ENCODE measurements around the gene ZNF135.
A peak's percentile ranks its signal among the peaks of the same experiment; 100 is the strongest.

ZNF135 gene

GRCh38 chr19:58059003-58059670 lies at the start of gene ZNF135:
ZNF135 (plus strand) TSS chr19:58059282; CDS start chr19:58060003, 721 bp downstream.
- DNase-seq: peak; percentile 52

- DNase-seq: no peak
These were observed 49.8 kb upstream of the ZNF135 start for GRCh38 chr19:58009301-58009665.

- DNase-seq: peak; percentile 73
These were observed 49.3 kb upstream of the ZNF135 start for GRCh38 chr19:58009666-58010301.

- no peak for DNase-seq
These were observed 48.6 kb upstream of the ZNF135 start for GRCh38 chr19:58010507-58010906.

GRCh38 chr19:58014141-58014540 lies 44.9 kb upstream of the ZNF135 start:
- no peak for DNase-seq

GRCh38 chr19:58020129-58020528 lies 39.0 kb upstream of the ZNF135 start:
- no peak for DNase-seq

GRCh38 chr19:58021541-58022282 lies 37.4 kb upstream of the ZNF135 start:
- peak; percentile 60 for DNase-seq

- no peak for DNase-seq
These were observed 36.8 kb upstream of the ZNF135 start for GRCh38 chr19:58022283-58022660.

- DNase-seq: no peak
These were observed 34.4 kb upstream of the ZNF135 start for GRCh38 chr19:58024661-58025060.

GRCh38 chr19:58033741-58034476 lies 25.2 kb upstream of the ZNF135 start, which contains the start of gene ZSCAN1:
ZSCAN1 (plus strand) TSS chr19:58034025; CDS start chr19:58037837, 3,812 bp downstream.
- DNase-seq: peak; percentile 17

- DNase-seq: no peak
These were observed 24.6 kb upstream of the ZNF135 start for GRCh38 chr19:58034477-58034793.

- DNase-seq: no peak
These were observed 23.2 kb upstream of the ZNF135 start for GRCh38 chr19:58035863-58036262.

- no peak for DNase-seq
These were observed 21.0 kb upstream of the ZNF135 start for GRCh38 chr19:58037927-58038687.

- no peak for DNase-seq
These were observed 20.3 kb upstream of the ZNF135 start for GRCh38 chr19:58038688-58039204.

- no peak for DNase-seq
These were observed 18.1 kb upstream of the ZNF135 start for GRCh38 chr19:58040751-58041525.

- DNase-seq: no peak
These were observed 16.4 kb upstream of the ZNF135 start for GRCh38 chr19:58042495-58043340.

GRCh38 chr19:58044391-58044790 lies 14.7 kb upstream of the ZNF135 start:
- no peak for DNase-seq

GRCh38 chr19:58044886-58045285 lies 14.2 kb upstream of the ZNF135 start:
- no peak for DNase-seq

GRCh38 chr19:58045411-58046050 lies 13.6 kb upstream of the ZNF135 start:
- no peak for DNase-seq

GRCh38 chr19:58046856-58047255 lies 12.2 kb upstream of the ZNF135 start:
- DNase-seq: no peak
